SK-N-MC (cell line): ENCODE data around the gene CCDC182.

ENCODE experiments used
- EZH2 ChIP-seq: fragments of 200-600 bp; sonication (generic); IDR thresholded peaks from one replicate; pipeline ENCODE4 v1.6.1; 2017; ENCODE audit warnings: antibody characterized with exemption
- FOXP2 ChIP-seq: optimal IDR thresholded peaks from 2 replicates; pipeline ENCODE3; 2011; ENCODE audit warnings: mild to moderate bottlenecking, moderate library complexity; ENCODE audit not compliant: insufficient read depth; ENCODE audit errors: extremely low read length, control extremely low read depth
- POLR2AphosphoS5 ChIP-seq: IDR thresholded peaks from 2 replicates; pipeline ENCODE4 v1.6.1; 2012; ENCODE audit warnings: mild to moderate bottlenecking, low read depth, low read length, borderline replicate concordance

DNA sequence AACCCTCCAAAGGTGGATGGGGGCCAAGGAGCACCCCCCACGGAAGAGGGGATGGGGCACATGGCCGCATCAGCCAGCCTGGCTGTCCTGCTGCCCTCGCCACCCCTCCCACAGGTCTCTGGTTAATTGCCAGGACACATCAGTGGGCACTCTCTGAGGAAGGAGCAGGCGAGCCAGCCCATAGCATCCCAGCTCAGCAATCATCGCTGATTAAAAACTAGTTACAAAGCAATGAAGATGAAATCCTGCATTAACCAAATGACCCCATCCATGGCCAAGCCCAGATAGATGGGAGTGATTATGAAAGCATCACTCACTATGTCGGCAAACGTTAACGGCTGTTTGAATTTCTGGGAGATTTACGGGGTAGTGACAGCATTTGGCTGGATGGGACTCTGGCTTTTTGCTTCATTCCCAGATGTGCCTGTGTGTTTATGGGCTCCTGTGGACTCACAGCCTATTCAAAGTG, 45.3 kb downstream of the CCDC182 start:
- TF ChIP-seq POLR2AphosphoS5 (no peak), EZH2 (no peak), FOXP2 (no peak)
